ENCODE results near the gene SIRT4.

- TF ChIP-seq CTCF (CRISPR knock-in tag; IDR thresholded peaks at IDR 0.05): no peak
- TF ChIP-seq KAT2B (IDR thresholded peaks at IDR 0.05; ENCODE audit: borderline replicate concordance, low read depth, low read length): no peak
- TF ChIP-seq TOE1 (CRISPR knock-in tag; IDR thresholded peaks at IDR 0.05): no peak
- no peak for TF ChIP-seq ZNF225 (CRISPR knock-in tag; IDR thresholded peaks at IDR 0.05)
- no peak for TF ChIP-seq EZH2 (conservative IDR thresholded peaks at IDR 0.05; ENCODE audit: low read depth, low read length)
- no peak for TF ChIP-seq ZNF503 (CRISPR knock-in tag; IDR thresholded peaks at IDR 0.05)
- TF ChIP-seq ZNF280D (CRISPR knock-in tag; IDR thresholded peaks at IDR 0.05): no peak
- TF ChIP-seq ZNF510 (CRISPR knock-in tag; IDR thresholded peaks at IDR 0.05; ENCODE audit: low read depth): no peak
Observed at GRCh38 chr12:120286768-120287490, 15.2 kb upstream of the SIRT4 start.

All from HepG2 (cell line).